ENCODE results near the gene DNAH7. TPM values are rescaled to one million over a fixed set of nuclear protein-coding genes. Genes with fewer than 3 reads are reported as not detected.

DNAH7 gene
- total RNA-seq, 1 donor from 2014 or later: 0.11 TPM

GRCh38 chr2:195820373-195820772, 248.3 kb downstream of the DNAH7 start:
- Histone ChIP-seq H3K9me3 (replicated peaks) (no peaks in the 10 kb centered on the region), H3K4me3 (no peak overlapping the region), H3K27ac (replicated peaks) (no peak overlapping the region), H3K27me3 (ENCODE audit: low read depth) (no peaks in the 10 kb centered on the region), H3K4me1 (no peaks in the 10 kb centered on the region), H3K36me3 (no peaks in the 10 kb centered on the region)
- DNase-seq: no peak
- intact Hi-C loops (cut with micrococcal nuclease): no loop called here
- no peak for TF ChIP-seq CTCF (IDR thresholded peaks at IDR 0.05; ENCODE audit: borderline replicate concordance)

- no peak for DNase-seq
- H3K36me3 ChIP-seq: no peaks in the 10 kb centered on the region
- H3K27ac ChIP-seq (replicated peaks): no peak overlapping the region
- no peak for TF ChIP-seq CTCF (IDR thresholded peaks at IDR 0.05; ENCODE audit: borderline replicate concordance)
- H3K4me1 ChIP-seq: no peaks in the 10 kb centered on the region
- intact Hi-C loops (cut with micrococcal nuclease): no loop called here
- H3K27me3 ChIP-seq (ENCODE audit: low read depth): no peaks in the 10 kb centered on the region
- no peaks in the 10 kb centered on the region for H3K9me3 ChIP-seq (replicated peaks)
- no peak overlapping the region for H3K4me3 ChIP-seq
These were observed 249.4 kb downstream of the DNAH7 start for GRCh38 chr2:195819276-195819675.

GRCh38 chr2:195818526-195818925, 250.1 kb downstream of the DNAH7 start:
- Histone ChIP-seq H3K9me3 (replicated peaks) (no peaks in the 10 kb centered on the region), H3K36me3 (no peaks in the 10 kb centered on the region), H3K27me3 (ENCODE audit: low read depth) (no peaks in the 10 kb centered on the region), H3K4me1 (no peaks in the 10 kb centered on the region), H3K4me3 (no peak overlapping the region), H3K27ac (replicated peaks) (no peak overlapping the region)
- intact Hi-C loops (cut with micrococcal nuclease): no loop called here
- DNase-seq: no peak
- TF ChIP-seq CTCF (IDR thresholded peaks at IDR 0.05; ENCODE audit: borderline replicate concordance): no peak

GRCh38 chr2:195818106-195818505, 250.5 kb downstream of the DNAH7 start:
- intact Hi-C loops (cut with micrococcal nuclease): no loop called here
- H3K9me3 ChIP-seq (replicated peaks): no peaks in the 10 kb centered on the region
- TF ChIP-seq CTCF (IDR thresholded peaks at IDR 0.05; ENCODE audit: borderline replicate concordance): no peak
- no peak overlapping the region for H3K4me3 ChIP-seq
- H3K4me1 ChIP-seq: no peaks in the 10 kb centered on the region
- DNase-seq: no peak
- H3K27ac ChIP-seq (replicated peaks): no peak overlapping the region
- no peaks in the 10 kb centered on the region for H3K36me3 ChIP-seq
- H3K27me3 ChIP-seq (ENCODE audit: low read depth): no peaks in the 10 kb centered on the region

GRCh38 chr2:195815083-195815482, 253.6 kb downstream of the DNAH7 start:
- intact Hi-C loops (cut with micrococcal nuclease): no loop called here

More at GRCh38 chr2:195815083-195815482, 253.6 kb downstream of the DNAH7 start:
- Histone ChIP-seq H3K36me3 (no peaks in the 10 kb centered on the region), H3K4me3 (no peak overlapping the region), H3K27me3 (ENCODE audit: low read depth) (no peaks in the 10 kb centered on the region), H3K9me3 (replicated peaks) (no peaks in the 10 kb centered on the region), H3K4me1 (no peaks in the 10 kb centered on the region), H3K27ac (replicated peaks) (no peak overlapping the region)
- TF ChIP-seq CTCF (IDR thresholded peaks at IDR 0.05; ENCODE audit: borderline replicate concordance): no peak
- DNase-seq: no peak

Measured in left ventricle myocardium inferior (tissue), 1 donor.